ENCODE data around the gene ABCA10. TPM values are rescaled to one million over a fixed set of nuclear protein-coding genes. Genes with fewer than 3 reads are reported as not detected.
A peak's percentile ranks its signal among the peaks of the same experiment; 100 is the strongest.

ABCA10 gene
- total and polyA plus RNA-seq, 2 of the 13 experiments (the other 11 are each of a cell fraction or from before 2014, with no cell fraction given) = 0.02 to 0.08 TPM

GRCh38 chr17:69268543-69269014 is 40.0 kb upstream of the ABCA10 start (continued):
- TF ChIP-seq, protein P1, sequence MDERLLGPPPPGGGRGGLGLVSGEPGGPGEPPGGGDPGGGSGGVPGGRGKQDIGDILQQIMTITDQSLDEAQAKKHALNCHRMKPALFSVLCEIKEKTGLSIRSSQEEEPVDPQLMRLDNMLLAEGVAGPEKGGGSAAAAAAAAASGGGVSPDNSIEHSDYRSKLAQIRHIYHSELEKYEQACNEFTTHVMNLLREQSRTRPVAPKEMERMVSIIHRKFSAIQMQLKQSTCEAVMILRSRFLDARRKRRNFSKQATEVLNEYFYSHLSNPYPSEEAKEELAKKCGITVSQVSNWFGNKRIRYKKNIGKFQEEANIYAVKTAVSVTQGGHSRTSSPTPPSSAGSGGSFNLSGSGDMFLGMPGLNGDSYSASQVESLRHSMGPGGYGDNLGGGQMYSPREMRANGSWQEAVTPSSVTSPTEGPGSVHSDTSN (CRISPR knock-in tag; IDR thresholded peaks at IDR 0.05) = no peak
- TF ChIP-seq ZBTB4 (CRISPR knock-in tag; IDR thresholded peaks at IDR 0.05; ENCODE audit: borderline replicate concordance) (no peak), ZNF34 (CRISPR knock-in tag; IDR thresholded peaks at IDR 0.05; ENCODE audit: borderline replicate concordance) (no peak), ZNF331 (CRISPR knock-in tag; IDR thresholded peaks at IDR 0.05) (peak; percentile 79; the same call in 1 of the 2 replicates), HNRNPH1 (optimal IDR thresholded peaks at IDR 0.05; ENCODE audit: low read depth, low read length) (no peak), WIZ (CRISPR knock-in tag; IDR thresholded peaks at IDR 0.05) (no peak), EED (CRISPR knock-in tag; IDR thresholded peaks at IDR 0.05) (no peak), ZNF143 (CRISPR knock-in tag; IDR thresholded peaks at IDR 0.05) (no peak), ZNF577 (CRISPR knock-in tag; IDR thresholded peaks at IDR 0.05; ENCODE audit: borderline replicate concordance, low read depth) (no peak), ATRX (CRISPR knock-in tag; IDR thresholded peaks at IDR 0.05; ENCODE audit: borderline replicate concordance) (no peak), ZNF224 (CRISPR knock-in tag; IDR thresholded peaks at IDR 0.05) (0 out of 2 replicates have a peak, but pooled peaks have one; percentile 38), ZHX2 (IDR thresholded peaks at IDR 0.05; ENCODE audit: low read depth) (no peak), ZHX2 (CRISPR knock-in tag; IDR thresholded peaks at IDR 0.05; ENCODE audit: borderline replicate concordance) (no peak; the same call in 1 of the 2 replicates), ZNF317 (CRISPR knock-in tag; IDR thresholded peaks at IDR 0.05) (peak; percentile 86), ZNF672 (CRISPR knock-in tag; IDR thresholded peaks at IDR 0.05) (no peak)
- TF ChIP-seq, protein P2, sequence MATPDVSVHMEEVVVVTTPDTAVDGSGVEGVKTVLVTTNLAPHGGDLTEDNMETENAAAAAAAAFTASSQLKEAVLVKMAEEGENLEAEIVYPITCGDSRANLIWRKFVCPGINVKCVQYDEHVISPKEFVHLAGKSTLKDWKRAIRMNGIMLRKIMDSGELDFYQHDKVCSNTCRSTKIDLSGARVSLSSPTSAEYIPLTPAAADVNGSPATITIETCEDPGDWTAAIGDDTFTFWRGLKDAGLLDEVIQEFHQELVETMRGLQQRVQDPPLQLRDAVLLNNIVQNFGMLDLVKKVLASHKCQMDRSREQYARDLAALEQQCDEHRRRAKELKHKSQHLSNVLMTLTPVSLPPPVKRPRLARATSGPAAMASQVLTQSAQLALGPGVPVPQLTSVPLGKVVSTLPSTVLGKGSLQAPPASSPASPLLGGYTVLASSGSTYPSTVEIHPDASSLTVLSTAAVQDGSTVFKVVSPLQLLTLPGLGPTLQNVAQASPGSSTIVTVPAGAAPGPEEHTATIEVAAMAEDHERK (CRISPR knock-in tag; IDR thresholded peaks at IDR 0.05; ENCODE audit: low read depth) = no peak
